GM13976 (cell line): ENCODE measurements around the gene CASP8.
"Not testable (repeated sequence)": the region's sequence is repeated elsewhere in the genome, so short reads cannot be mapped to it uniquely, and the experiment has no call there.

Source experiments
- DNase-seq: peaks from one replicate; pipeline ENCODE4 v3.0.0; 2012; ENCODE audit warnings: low spot score
- CTCF ChIP-seq: IDR thresholded peaks from 2 replicates; pipeline ENCODE4 v1.5.1; 2012; ENCODE audit warnings: borderline replicate concordance, mild to moderate bottlenecking; ENCODE audit not compliant: insufficient read depth; ENCODE audit errors: extremely low read depth, missing control alignments, control extremely low read depth
- in situ Hi-C: fragments of 300-500 bp; cut with MboI; formaldehyde crosslinking; loops from one replicate; pipeline ENCODE4 v1.12.0; 2022; ENCODE audit warnings: low sequenced_read_pairs, mixed read lengths, inconsistent platforms; ENCODE audit not compliant: unreplicated experiment

Gene CASP8

GRCh38 chr2:201275069-201275468, 14.7 kb downstream of the CASP8 start:
- no peak for TF ChIP-seq CTCF
- in situ Hi-C loops: no loop called here
- no peak for DNase-seq

GRCh38 chr2:201275990-201276389, 15.7 kb downstream of the CASP8 start:
- DNase-seq: no peak
- no peak for TF ChIP-seq CTCF
- in situ Hi-C loops: no loop called here

GRCh38 chr2:201276511-201276910, 16.2 kb downstream of the CASP8 start:
- in situ Hi-C loops: no loop called here
- no peak for DNase-seq
- TF ChIP-seq CTCF: no peak

- DNase-seq: no peak
- TF ChIP-seq CTCF: no peak
These were observed 18.7 kb downstream of the CASP8 start for GRCh38 chr2:201279079-201279478.

GRCh38 chr2:201280191-201281040, 20.1 kb downstream of the CASP8 start:
- no peak for TF ChIP-seq CTCF
- in situ Hi-C loops: no loop called here
- no peak for DNase-seq

More at GRCh38 chr2:201279079-201279478, 18.7 kb downstream of the CASP8 start:
- in situ Hi-C loops: no loop called here

- in situ Hi-C loops: no loop called here
- DNase-seq: no peak
- no peak for TF ChIP-seq CTCF
These were observed 25.2 kb downstream of the CASP8 start for GRCh38 chr2:201285499-201285898.

GRCh38 chr2:201290457-201291148, 30.3 kb downstream of the CASP8 start:
- in situ Hi-C loops, DNase-seq: not testable (repeated sequence)
